KMS-11 (cell line): Measurements from ENCODE around the gene ZNF431.

Experiments used
- H2AFZ ChIP-seq: fragments of 200-600 bp; sonication (generic); 2 replicates; pipeline ENCODE4 v1.6.1; 2016; ENCODE audit warnings: antibody characterized with exemption, mixed run types, low read depth
- H3K27ac ChIP-seq: fragments of 200-600 bp; sonication (generic); 2 replicates; pipeline ENCODE4 v1.6.1; 2016; ENCODE audit warnings: mild to moderate bottlenecking, mixed run types
- H3K27me3 ChIP-seq: fragments of 200-600 bp; sonication (generic); 2 replicates; pipeline ENCODE4 v1.6.1; 2017; ENCODE audit warnings: mild to moderate bottlenecking, low read depth, mixed run types, moderate library complexity; ENCODE audit not compliant: insufficient read depth
- H3K36me3 ChIP-seq: fragments of 200-600 bp; sonication (generic); 2 replicates; pipeline ENCODE4 v1.6.1; 2017; ENCODE audit warnings: mild to moderate bottlenecking, mixed run types; ENCODE audit not compliant: insufficient read depth
- H3K4me1 ChIP-seq: fragments of 200-600 bp; sonication (generic); 2 replicates; pipeline ENCODE4 v1.6.1; 2016; ENCODE audit warnings: mild to moderate bottlenecking, low read depth, mixed run types; ENCODE audit not compliant: poor library complexity, severe bottlenecking
- H3K4me2 ChIP-seq: fragments of 200-600 bp; sonication (generic); 2 replicates; pipeline ENCODE4 v1.7.0; 2016; ENCODE audit warnings: mild to moderate bottlenecking, mixed run types
- H3K4me3 ChIP-seq: fragments of 200-600 bp; sonication (generic); IDR thresholded peaks from 2 replicates; pipeline ENCODE4 v1.6.1; 2017; ENCODE audit warnings: low read depth, low read length, mixed read lengths; ENCODE audit not compliant: insufficient read depth
- H3K79me2 ChIP-seq: fragments of 200-600 bp; sonication (generic); 2 replicates; pipeline ENCODE4 v1.6.1; 2016; ENCODE audit warnings: low read depth, mixed run types; ENCODE audit not compliant: insufficient read depth
- H3K9ac ChIP-seq: fragments of 200-600 bp; sonication (generic); 2 replicates; pipeline ENCODE4 v1.6.1; 2016; ENCODE audit warnings: mild to moderate bottlenecking, mixed run types
- H4K20me1 ChIP-seq: fragments of 200-600 bp; sonication (generic); 2 replicates; pipeline ENCODE4 v1.6.1; 2016; ENCODE audit warnings: mild to moderate bottlenecking, mixed run types; ENCODE audit not compliant: insufficient read depth
- CTCF ChIP-seq: fragments of 200-600 bp; sonication (generic); conservative IDR thresholded peaks from 2 replicates; pipeline ENCODE4 v1.6.1; 2017; ENCODE audit warnings: low read depth, mild to moderate bottlenecking, antibody characterized with exemption, low read length, moderate library complexity, mixed read lengths

Gene ZNF431

GRCh38 chr19:21147540-21147939 lies 5.7 kb downstream of the ZNF431 start:
- no peaks in the 10 kb centered on the region for H3K36me3 ChIP-seq
- no peak for TF ChIP-seq CTCF
- H4K20me1 ChIP-seq = no peaks in the 10 kb centered on the region
- H2AFZ ChIP-seq = no peak overlapping the region
- H3K27ac ChIP-seq = no peak overlapping the region
- no peak overlapping the region for H3K9ac ChIP-seq
- no peaks in the 10 kb centered on the region for H3K4me1 ChIP-seq
- H3K27me3 ChIP-seq = no peaks in the 10 kb centered on the region
- H3K4me3 ChIP-seq = no peak overlapping the region
- H3K4me2 ChIP-seq = no peak overlapping the region
- H3K79me2 ChIP-seq = no peaks in the 10 kb centered on the region

GRCh38 chr19:21148681-21149080 lies 6.8 kb downstream of the ZNF431 start:
- Histone ChIP-seq H3K27me3 (no peaks in the 10 kb centered on the region), H3K27ac (no peak overlapping the region), H3K4me1 (no peaks in the 10 kb centered on the region), H3K4me2 (no peak overlapping the region), H4K20me1 (no peaks in the 10 kb centered on the region), H3K36me3 (no peaks in the 10 kb centered on the region), H3K9ac (no peak overlapping the region), H3K79me2 (no peaks in the 10 kb centered on the region), H2AFZ (no peak overlapping the region), H3K4me3 (no peak overlapping the region)
- no peak for TF ChIP-seq CTCF

GRCh38 chr19:21149877-21150276 lies 8.0 kb downstream of the ZNF431 start:
- Histone ChIP-seq H3K4me2 (no peak overlapping the region), H3K79me2 (no peaks in the 10 kb centered on the region), H3K27me3 (no peaks in the 10 kb centered on the region), H4K20me1 (no peaks in the 10 kb centered on the region), H3K36me3 (no peaks in the 10 kb centered on the region), H3K4me1 (no peaks in the 10 kb centered on the region), H2AFZ (no peak overlapping the region), H3K9ac (no peak overlapping the region), H3K27ac (no peak overlapping the region), H3K4me3 (no peak overlapping the region)
- no peak for TF ChIP-seq CTCF

GRCh38 chr19:21151460-21151859 lies 9.6 kb downstream of the ZNF431 start:
- Histone ChIP-seq H3K4me1 (no peaks in the 10 kb centered on the region), H3K9ac (no peak overlapping the region), H3K4me2 (no peak overlapping the region), H3K27me3 (no peaks in the 10 kb centered on the region), H2AFZ (no peak overlapping the region), H3K27ac (no peak overlapping the region), H3K36me3 (no peaks in the 10 kb centered on the region), H3K4me3 (no peak overlapping the region), H3K79me2 (no peaks in the 10 kb centered on the region), H4K20me1 (no peaks in the 10 kb centered on the region)
- TF ChIP-seq CTCF = no peak
